Endothelial cell of umbilical vein (primary cell): Measurements from ENCODE around the gene RESP18.

Experiments
- EZH2 ChIP-seq: IDR thresholded peaks from 2 replicates; pipeline ENCODE4 v1.6.1; 2012; ENCODE audit warnings: borderline replicate concordance, low read depth, mild to moderate bottlenecking, moderate library complexity, low read length, inconsistent platforms; ENCODE audit not compliant: severe bottlenecking
- JUN ChIP-seq: IDR thresholded peaks from 2 replicates; pipeline ENCODE4 v1.6.1; 2011; ENCODE audit warnings: borderline replicate concordance, low read depth; ENCODE audit not compliant: insufficient read length, insufficient read depth
- MYC ChIP-seq: IDR thresholded peaks from one replicate; pipeline ENCODE4 v1.6.1; 2011; ENCODE audit warnings: mild to moderate bottlenecking, low read depth, low read length
- POLR2A ChIP-seq: IDR thresholded peaks from 2 replicates; pipeline ENCODE4 v1.6.1; 2012; ENCODE audit warnings: low read depth, mild to moderate bottlenecking, control low read depth, low read length
- POLR2AphosphoS5 ChIP-seq: IDR thresholded peaks from 2 replicates; pipeline ENCODE4 v1.6.1; 2012; ENCODE audit warnings: low read depth, mild to moderate bottlenecking, control low read depth, low read length, moderate library complexity; ENCODE audit not compliant: insufficient read depth
- TF ChIP-seq, protein P1 (sequence below), 2 donors: IDR thresholded peaks; 1 replicate in 1 of 2; 2 replicates in 1 of 2; pipeline ENCODE4 v1.5.1; 2011; ENCODE audit warnings: low read length in 2 of 2, mild to moderate bottlenecking in 2 of 2, moderate library complexity in 2 of 2, control low read depth in 1 of 2, inconsistent platforms in 1 of 2, low read depth in 1 of 2; ENCODE audit not compliant: insufficient read depth in 1 of 2; ENCODE audit errors: extremely low read depth in 1 of 2

GRCh38 chr2:219368690-219369191 is 36.2 kb upstream of the RESP18 start:
- TF ChIP-seq, protein P1, sequence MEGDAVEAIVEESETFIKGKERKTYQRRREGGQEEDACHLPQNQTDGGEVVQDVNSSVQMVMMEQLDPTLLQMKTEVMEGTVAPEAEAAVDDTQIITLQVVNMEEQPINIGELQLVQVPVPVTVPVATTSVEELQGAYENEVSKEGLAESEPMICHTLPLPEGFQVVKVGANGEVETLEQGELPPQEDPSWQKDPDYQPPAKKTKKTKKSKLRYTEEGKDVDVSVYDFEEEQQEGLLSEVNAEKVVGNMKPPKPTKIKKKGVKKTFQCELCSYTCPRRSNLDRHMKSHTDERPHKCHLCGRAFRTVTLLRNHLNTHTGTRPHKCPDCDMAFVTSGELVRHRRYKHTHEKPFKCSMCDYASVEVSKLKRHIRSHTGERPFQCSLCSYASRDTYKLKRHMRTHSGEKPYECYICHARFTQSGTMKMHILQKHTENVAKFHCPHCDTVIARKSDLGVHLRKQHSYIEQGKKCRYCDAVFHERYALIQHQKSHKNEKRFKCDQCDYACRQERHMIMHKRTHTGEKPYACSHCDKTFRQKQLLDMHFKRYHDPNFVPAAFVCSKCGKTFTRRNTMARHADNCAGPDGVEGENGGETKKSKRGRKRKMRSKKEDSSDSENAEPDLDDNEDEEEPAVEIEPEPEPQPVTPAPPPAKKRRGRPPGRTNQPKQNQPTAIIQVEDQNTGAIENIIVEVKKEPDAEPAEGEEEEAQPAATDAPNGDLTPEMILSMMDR (IDR thresholded peaks at IDR 0.05; ENCODE audit: extremely low read depth in 1 of 2, insufficient read depth in 1 of 2, low read depth in 1 of 2, low read length in 2 of 2) = no peak
- TF ChIP-seq POLR2A (no peak), JUN (no peak), MYC (no peak), EZH2 (no peak), POLR2AphosphoS5 (no peak)
